Ovary (tissue), 3 donors: ENCODE measurements around the gene WDR7.

Experiments
- EP300 ChIP-seq: sonication (generic); formaldehyde crosslinking; IDR thresholded peaks from one replicate; pipeline ENCODE4 v1.6.1; 2017; ENCODE audit warnings: antibody characterized with exemption
- POLR2A ChIP-seq: fragments of 450-650 bp; IDR thresholded peaks from one replicate; pipeline ENCODE4 v1.6.1; 2017; ENCODE audit warnings: antibody characterized with exemption, mild to moderate bottlenecking, moderate library complexity
- TF ChIP-seq, protein P1 (sequence below), 3 donors: fragments of 450-650 bp in 2 of 3; fragments of 200-600 bp in 1 of 3; IDR thresholded peaks; one replicate each; pipeline versions ENCODE4 v1.5.1 to v1.8.0; 2016 to 2022; ENCODE audit warnings: antibody characterized with exemption in 3 of 3, mild to moderate bottlenecking in 1 of 3
- donor health status: DM: no; HTN: no; CAD: no.

DNA sequence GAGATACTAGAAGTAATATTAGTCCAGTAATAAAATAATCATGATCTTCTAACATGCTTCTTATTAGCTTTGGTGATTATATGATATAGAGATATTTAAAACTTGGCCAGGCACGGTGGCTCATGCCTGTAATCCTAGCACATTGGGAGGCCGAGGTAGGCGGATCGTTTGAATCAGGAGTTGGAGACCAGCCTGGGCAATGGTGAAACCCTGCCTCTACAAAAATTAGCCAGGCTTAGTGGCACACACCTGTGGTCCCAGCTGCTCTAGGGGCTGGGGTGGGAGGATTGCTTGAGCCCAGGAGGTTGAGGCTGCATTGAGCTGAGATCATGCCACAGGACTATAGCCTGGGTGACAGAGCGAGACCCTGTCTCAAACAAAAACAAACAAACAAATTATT is 87.0 kb downstream of the WDR7 start:
- TF ChIP-seq, protein P1, sequence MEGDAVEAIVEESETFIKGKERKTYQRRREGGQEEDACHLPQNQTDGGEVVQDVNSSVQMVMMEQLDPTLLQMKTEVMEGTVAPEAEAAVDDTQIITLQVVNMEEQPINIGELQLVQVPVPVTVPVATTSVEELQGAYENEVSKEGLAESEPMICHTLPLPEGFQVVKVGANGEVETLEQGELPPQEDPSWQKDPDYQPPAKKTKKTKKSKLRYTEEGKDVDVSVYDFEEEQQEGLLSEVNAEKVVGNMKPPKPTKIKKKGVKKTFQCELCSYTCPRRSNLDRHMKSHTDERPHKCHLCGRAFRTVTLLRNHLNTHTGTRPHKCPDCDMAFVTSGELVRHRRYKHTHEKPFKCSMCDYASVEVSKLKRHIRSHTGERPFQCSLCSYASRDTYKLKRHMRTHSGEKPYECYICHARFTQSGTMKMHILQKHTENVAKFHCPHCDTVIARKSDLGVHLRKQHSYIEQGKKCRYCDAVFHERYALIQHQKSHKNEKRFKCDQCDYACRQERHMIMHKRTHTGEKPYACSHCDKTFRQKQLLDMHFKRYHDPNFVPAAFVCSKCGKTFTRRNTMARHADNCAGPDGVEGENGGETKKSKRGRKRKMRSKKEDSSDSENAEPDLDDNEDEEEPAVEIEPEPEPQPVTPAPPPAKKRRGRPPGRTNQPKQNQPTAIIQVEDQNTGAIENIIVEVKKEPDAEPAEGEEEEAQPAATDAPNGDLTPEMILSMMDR (IDR thresholded peaks at IDR 0.05): no peak
- no peak for TF ChIP-seq POLR2A
- TF ChIP-seq EP300: no peak
